MCF 10A (cell line): ENCODE measurements around the gene PTPRN2. TPM values are rescaled to one million over a fixed set of nuclear protein-coding genes. Genes with fewer than 3 reads are reported as not detected.

Experiments used
- BruUV-seq: library from RNA; stranded (reverse); fragments of 400-500 nt; replicated peaks from 2 replicates; lab custom pipeline; 2021; lab: Mats Ljungman, UMichigan
- CTCF ChIA-PET: fragments of 300-600 bp; sonication (Branson Sonifier 250); formaldehyde crosslinking; extraction: SDS; loops from one replicate; lab custom pipeline; 2021; ENCODE audit warnings: antibody characterized with exemption, inconsistent platforms; lab: Yijun Ruan, JAX
- POLR2A ChIA-PET: fragments of 300-600, 350-650 bp; sonication (Branson Sonifier 250); formaldehyde crosslinking; extraction: SDS; loops from one replicate; lab custom pipeline; 2020; ENCODE audit warnings: antibody characterized with exemption, inconsistent platforms; lab: Yijun Ruan, JAX
- DNase-seq: peaks from one replicate; pipeline ENCODE4 v3.0.0-alpha.2; 2018; ENCODE audit not compliant: unreplicated experiment
- H3K27ac Mint-ChIP-seq: one replicate; pipeline ENCODE4 v1.8.0; 2022; ENCODE audit warnings: mild to moderate bottlenecking, low read depth, mixed read lengths; ENCODE audit not compliant: unreplicated experiment
- H3K27me3 Mint-ChIP-seq: one replicate; pipeline ENCODE4 v1.8.0; 2022; ENCODE audit warnings: mixed read lengths; ENCODE audit not compliant: insufficient read depth, unreplicated experiment
- H3K36me3 Mint-ChIP-seq: one replicate; pipeline ENCODE4 v1.8.0; 2022; ENCODE audit warnings: mild to moderate bottlenecking, moderate library complexity, mixed read lengths; ENCODE audit not compliant: insufficient read depth, unreplicated experiment
- H3K4me1 Mint-ChIP-seq: one replicate; pipeline ENCODE4 v1.8.0; 2022; ENCODE audit warnings: mixed read lengths; ENCODE audit not compliant: insufficient read depth, unreplicated experiment
- H3K4me3 Mint-ChIP-seq: one replicate; pipeline ENCODE4 v1.8.0; 2022; ENCODE audit warnings: mild to moderate bottlenecking, moderate library complexity, mixed read lengths; ENCODE audit not compliant: unreplicated experiment
- H3K9me3 Mint-ChIP-seq: one replicate; pipeline ENCODE4 v1.8.0; 2022; ENCODE audit warnings: mixed read lengths; ENCODE audit not compliant: unreplicated experiment
- CTCF ChIP-seq: fragments of 200-600 bp; IDR thresholded peaks from one replicate; pipeline ENCODE4 v1.8.0; 2022; ENCODE audit warnings: antibody characterized with exemption, mild to moderate bottlenecking; ENCODE audit not compliant: unreplicated experiment
- intact Hi-C: fragments of 100-400 bp; cut with micrococcal nuclease; formaldehyde crosslinking; loops from 2 replicates; pipeline ENCODE4 v1.14.1; 2022
- total RNA-seq: library from RNA; stranded (reverse); gene quantifications from 2 replicates; pipeline ENCODE4 v1.2.3, GENCODE V29; 2022

Gene PTPRN2
- total RNA-seq, 1 experiment from 2014 or later: 4.5 TPM

- Mint-ChIP-seq H3K27ac (no peak overlapping the region), H3K36me3 (peaks cover 4% of the 10 kb centered on the region), H3K4me3 (no peak overlapping the region), H3K4me1 (no peaks in the 10 kb centered on the region), H3K9me3 (peaks cover 41% of the 10 kb centered on the region), H3K27me3 (no peaks in the 10 kb centered on the region)
- CTCF ChIA-PET: no interaction called here
- POLR2A ChIA-PET: no interaction called here
- intact Hi-C loops: no loop called here
- no TSS peak for BruUV-seq
- no peak for DNase-seq
- no peak for TF ChIP-seq CTCF
Observed at GRCh38 chr7:157767506-157768197, 820.0 kb downstream of the PTPRN2 start.

GRCh38 chr7:157766098-157766497 lies 821.5 kb downstream of the PTPRN2 start:
- H3K27me3 Mint-ChIP-seq: no peaks in the 10 kb centered on the region
- no peaks in the 10 kb centered on the region for H3K4me1 Mint-ChIP-seq
- H3K27ac Mint-ChIP-seq: no peak overlapping the region
- peaks cover 4% of the 10 kb centered on the region for H3K36me3 Mint-ChIP-seq
- TF ChIP-seq CTCF: no peak
- H3K9me3 Mint-ChIP-seq: peaks cover 28% of the 10 kb centered on the region
- H3K4me3 Mint-ChIP-seq: no peak overlapping the region
- intact Hi-C loops: no loop called here
- ChIA-PET POLR2A (no interaction called here), CTCF (no interaction called here)
- no TSS peak for BruUV-seq
- DNase-seq: no peak

GRCh38 chr7:157764946-157765537 lies 822.6 kb downstream of the PTPRN2 start:
- CTCF ChIA-PET: no interaction called here
- Mint-ChIP-seq H3K27ac (no peak overlapping the region), H3K4me3 (no peak overlapping the region), H3K4me1 (no peaks in the 10 kb centered on the region), H3K27me3 (no peaks in the 10 kb centered on the region), H3K9me3 (peaks cover 28% of the 10 kb centered on the region), H3K36me3 (peaks cover 4% of the 10 kb centered on the region)
- intact Hi-C loops: no loop called here
- POLR2A ChIA-PET: no interaction called here
- no TSS peak for BruUV-seq
- no peak for DNase-seq
- TF ChIP-seq CTCF: no peak

- Mint-ChIP-seq H3K4me3 (no peak overlapping the region), H3K36me3 (peaks cover 4% of the 10 kb centered on the region), H3K9me3 (peaks cover 28% of the 10 kb centered on the region), H3K27ac (no peak overlapping the region), H3K4me1 (no peaks in the 10 kb centered on the region), H3K27me3 (no peaks in the 10 kb centered on the region)
- no peak for DNase-seq
- ChIA-PET CTCF (no interaction called here), POLR2A (no interaction called here)
- BruUV-seq: no TSS peak
- intact Hi-C loops: no loop called here
- no peak for TF ChIP-seq CTCF
Observed at GRCh38 chr7:157764193-157764592, 823.4 kb downstream of the PTPRN2 start.
